H9 (cell line): Measurements from ENCODE around the gene RARB. TPM values are rescaled to one million over a fixed set of nuclear protein-coding genes. Genes with fewer than 3 reads are reported as not detected.

Source experiments
- DNase-seq: peaks from one replicate; pipeline ENCODE4 v3.0.0-alpha.2; 2017
- H2AFZ ChIP-seq: one replicate; pipeline ENCODE4 v1.6.1; 2013; ENCODE audit warnings: mild to moderate bottlenecking, low read length, control low read depth, moderate library complexity
- H2AK5ac ChIP-seq: 2 replicates; pipeline ENCODE4 v1.6.1; 2013; ENCODE audit warnings: low read length, control low read depth, mixed read lengths; ENCODE audit not compliant: insufficient read length
- H2BK120ac ChIP-seq: one replicate; pipeline ENCODE4 v1.6.1; 2013; ENCODE audit warnings: low read depth, mild to moderate bottlenecking, low read length, control low read depth, inconsistent platforms; ENCODE audit not compliant: poor library complexity, severe bottlenecking
- H2BK12ac ChIP-seq: 2 replicates; pipeline ENCODE4 v1.6.1; 2013; ENCODE audit warnings: low read length, control low read depth, mixed read lengths, low read depth; ENCODE audit not compliant: insufficient read length
- H2BK15ac ChIP-seq: 2 replicates; pipeline ENCODE4 v1.6.1; 2013; ENCODE audit warnings: low read depth, low read length, control low read depth
- H2BK20ac ChIP-seq: one replicate; pipeline ENCODE4 v1.6.1; 2013; ENCODE audit warnings: low read depth, mild to moderate bottlenecking, low read length, control low read depth, inconsistent platforms; ENCODE audit not compliant: poor library complexity, severe bottlenecking
- H2BK5ac ChIP-seq: 2 replicates; pipeline ENCODE4 v1.6.1; 2013; ENCODE audit warnings: low read length, control low read depth, mixed read lengths; ENCODE audit not compliant: insufficient read length
- H3K14ac ChIP-seq: 2 replicates; pipeline ENCODE4 v1.6.1; 2013; ENCODE audit warnings: low read length, control low read depth; ENCODE audit not compliant: insufficient read depth
- H3K18ac ChIP-seq: 2 replicates; pipeline ENCODE4 v1.6.1; 2013; ENCODE audit warnings: low read depth, mild to moderate bottlenecking, mixed read lengths, low read length, control low read depth; ENCODE audit not compliant: insufficient read length
- H3K23ac ChIP-seq: 2 replicates; pipeline ENCODE4 v1.6.1; 2013; ENCODE audit warnings: low read length, control low read depth, mixed read lengths, low read depth; ENCODE audit not compliant: insufficient read length
- H3K23me2 ChIP-seq: 2 replicates; pipeline ENCODE4 v1.6.1; 2013; ENCODE audit warnings: low read depth, mild to moderate bottlenecking, mixed read lengths, low read length, control low read depth; ENCODE audit not compliant: insufficient read length, poor library complexity, severe bottlenecking
- H3K27ac ChIP-seq: 2 replicates; pipeline ENCODE4 v1.5.1; 2013; ENCODE audit warnings: low read length, control low read depth, mixed read lengths, low read depth; ENCODE audit not compliant: insufficient read length
- H3K27me3 ChIP-seq: 2 replicates; pipeline ENCODE4 v1.6.1; 2013; ENCODE audit warnings: low read length, control low read depth, inconsistent platforms; ENCODE audit not compliant: insufficient read depth
- H3K4ac ChIP-seq: 2 replicates; pipeline ENCODE4 v1.6.1; 2013; ENCODE audit warnings: low read depth, mild to moderate bottlenecking, control low read depth, inconsistent platforms, low read length, moderate library complexity
- H3K4me1 ChIP-seq: 2 replicates; pipeline ENCODE4 v1.6.1; 2013; ENCODE audit warnings: low read length, control low read depth, inconsistent platforms; ENCODE audit not compliant: insufficient read depth
- H3K4me2 ChIP-seq: 2 replicates; pipeline ENCODE4 v1.6.1; 2013; ENCODE audit warnings: low read length, control low read depth, mixed read lengths; ENCODE audit not compliant: insufficient read length, insufficient read depth
- H3K56ac ChIP-seq: 2 replicates; pipeline ENCODE4 v1.6.1; 2013; ENCODE audit warnings: low read depth, mild to moderate bottlenecking, mixed read lengths, low read length, control low read depth; ENCODE audit not compliant: insufficient read length
- H3K79me1 ChIP-seq: 2 replicates; pipeline ENCODE4 v1.6.1; 2013; ENCODE audit warnings: low read depth, mild to moderate bottlenecking, moderate library complexity, low read length, control low read depth, inconsistent platforms; ENCODE audit not compliant: insufficient read depth, poor library complexity, severe bottlenecking
- H3K79me2 ChIP-seq: 2 replicates; pipeline ENCODE4 v1.6.1; 2013; ENCODE audit warnings: low read length, control low read depth, inconsistent platforms; ENCODE audit not compliant: insufficient read depth
- H3K9ac ChIP-seq: 2 replicates; pipeline ENCODE4 v1.6.1; 2013; ENCODE audit warnings: low read length, control low read depth, mixed read lengths; ENCODE audit not compliant: insufficient read length; ENCODE audit errors: extremely low read depth
- H3K9me3 ChIP-seq: one replicate; pipeline ENCODE4 v1.6.1; 2013; ENCODE audit warnings: low read depth, low read length, inconsistent platforms; ENCODE audit not compliant: control insufficient read depth
- H3T11ph ChIP-seq: one replicate; pipeline ENCODE4 v1.6.1; 2013; ENCODE audit warnings: mild to moderate bottlenecking, low read length, control low read depth, inconsistent platforms
- H4K20me1 ChIP-seq: one replicate; pipeline ENCODE4 v1.6.1; 2013; ENCODE audit not compliant: control insufficient read depth, insufficient read length, insufficient read depth
- H4K5ac ChIP-seq: 2 replicates; pipeline ENCODE4 v1.6.1; 2013; ENCODE audit warnings: low read depth, mild to moderate bottlenecking, mixed read lengths, low read length, control low read depth; ENCODE audit not compliant: insufficient read length
- H4K8ac ChIP-seq: replicated peaks from 2 replicates; pipeline ENCODE4 v1.6.1; 2013; ENCODE audit warnings: low read length, control low read depth, mixed read lengths, low read depth; ENCODE audit not compliant: insufficient read length
- H4K91ac ChIP-seq: 2 replicates; pipeline ENCODE4 v1.6.1; 2013; ENCODE audit warnings: low read depth, mild to moderate bottlenecking, moderate library complexity, mixed read lengths, low read length, control low read depth; ENCODE audit not compliant: insufficient read length
- H3K27ac Mint-ChIP-seq, 3 experiments: 2 replicates in 2 of 3; 3 replicates in 1 of 3; pipeline ENCODE4 v1.8.0; 2020 to 2021; ENCODE audit warnings: mixed read lengths in 3 of 3, mild to moderate bottlenecking in 1 of 3, moderate library complexity in 1 of 3
- H3K27me3 Mint-ChIP-seq: 2 replicates; pipeline ENCODE4 v1.8.0; 2021; ENCODE audit warnings: low read depth, mild to moderate bottlenecking, moderate library complexity, mixed read lengths
- H3K36me3 Mint-ChIP-seq, 3 experiments: 2 replicates in 2 of 3; 3 replicates in 1 of 3; pipeline ENCODE4 v1.8.0; 2020 to 2021; ENCODE audit warnings: low read depth in 3 of 3, mixed read lengths in 3 of 3; ENCODE audit not compliant: insufficient read depth in 1 of 3
- H3K4me1 Mint-ChIP-seq, 2 experiments: 2 replicates each; pipeline ENCODE4 v1.8.0; 2020; ENCODE audit warnings: mixed read lengths in 2 of 2
- H3K4me3 Mint-ChIP-seq, 2 experiments: 2 replicates in 1 of 2; 3 replicates in 1 of 2; pipeline ENCODE4 v1.8.0; 2020 to 2021; ENCODE audit warnings: mild to moderate bottlenecking in 2 of 2, mixed read lengths in 2 of 2, moderate library complexity in 1 of 2
- H3K9me3 Mint-ChIP-seq, 2 experiments: 2 replicates in 1 of 2; 3 replicates in 1 of 2; pipeline ENCODE4 v1.8.0; 2020; ENCODE audit warnings: mild to moderate bottlenecking in 2 of 2, mixed read lengths in 2 of 2, moderate library complexity in 1 of 2
- WGBS: extraction: QIAGEN DNeasy Blood & Tissue Kit; methylation state at CpG from one replicate; pipeline ENCODE4 v1.1.7; 2013; ENCODE audit warnings: missing lambda C conversion rate, low lambda C conversion rate, mixed read lengths; ENCODE audit not compliant: insufficient read length; ENCODE audit errors: extremely low coverage; 5-methylcytosine and 5-hydroxymethylcytosine counted together
- total RNA-seq: library from RNA; stranded (reverse); gene quantifications from 2 replicates; pipeline ENCODE4 v1.2.1, GENCODE V29; 2021
- TF ChIP-seq, protein P1 (sequence below): fragments of 200-600 bp; sonication (generic); conservative IDR thresholded peaks from 3 replicates; pipeline ENCODE4 v1.8.0; 2021; ENCODE audit warnings: antibody characterized with exemption, mild to moderate bottlenecking

RARB gene
- total RNA-seq, 1 experiment from 2014 or later = 0.22 TPM

DNA sequence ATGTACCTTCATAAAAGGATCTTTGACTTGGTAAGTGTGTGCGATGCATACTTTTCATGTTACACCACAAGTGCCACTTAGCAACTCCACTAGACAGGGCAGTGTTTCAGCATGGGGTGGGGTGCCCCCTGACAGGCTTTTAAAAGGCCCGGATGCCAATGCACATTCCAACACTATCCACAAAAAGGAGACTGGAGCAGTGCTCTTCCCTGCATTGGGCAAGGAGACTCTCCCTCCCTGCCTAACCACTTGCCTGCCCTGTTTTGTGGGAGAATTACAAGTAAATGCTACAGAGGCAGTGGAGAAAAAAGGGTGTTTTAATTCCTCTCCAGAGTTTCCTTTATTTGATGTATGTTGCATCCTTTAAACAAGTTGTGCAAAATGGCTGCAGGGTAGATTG, 1.7 kb upstream of the RARB start:
- Histone ChIP-seq H3K79me2 (no peaks in the 10 kb centered on the region; the same call in 1 of the 2 replicates), H2BK15ac (no peak overlapping the region), H3K9me3 (no peaks in the 10 kb centered on the region), H3K4me2 (no peak overlapping the region), H3K4me1 (peaks cover 10% of the 10 kb centered on the region; the same call in 1 of the 2 replicates), H4K91ac (no peak overlapping the region), H4K5ac (no peak overlapping the region), H2BK5ac (no peak overlapping the region), H3K79me1 (no peaks in the 10 kb centered on the region), H2AFZ (no peak overlapping the region), H3K18ac (no peak overlapping the region), H3K14ac (no peak overlapping the region), H2AK5ac (no peak overlapping the region), H3K27me3 (no peaks in the 10 kb centered on the region; the same call in 1 of the 2 replicates), H3K23ac (no peak overlapping the region), H2BK120ac (no peak overlapping the region), H3K23me2 (peaks cover 12% of the 10 kb centered on the region), H3K27ac (no peak overlapping the region), H3K56ac (no peak overlapping the region), H4K8ac (no peak overlapping the region), H3K4ac (no peak overlapping the region), H3T11ph (no peak overlapping the region), H4K20me1 (no peaks in the 10 kb centered on the region), H3K9ac (no peak overlapping the region), H2BK12ac (no peak overlapping the region), H2BK20ac (no peak overlapping the region)
- Mint-ChIP-seq H3K9me3 (no peaks in the 10 kb centered on the region; a peak in 1 of 5 replicates), H3K27ac (no peak overlapping the region), H3K4me3 (peak overlapping the region in 1 of 2 experiments; percentile 78; a peak in 2 of 5 replicates), H3K4me1 (peaks cover 63 to 68% of the 10 kb centered on the region in 2 experiments), H3K27me3 (peaks cover 25% of the 10 kb centered on the region), H3K36me3 (no peaks in the 10 kb centered on the region)
- no peak for DNase-seq
- no CpG with 5 or more reads among the region's 2 CpGs for WGBS
- TF ChIP-seq, protein P1, sequence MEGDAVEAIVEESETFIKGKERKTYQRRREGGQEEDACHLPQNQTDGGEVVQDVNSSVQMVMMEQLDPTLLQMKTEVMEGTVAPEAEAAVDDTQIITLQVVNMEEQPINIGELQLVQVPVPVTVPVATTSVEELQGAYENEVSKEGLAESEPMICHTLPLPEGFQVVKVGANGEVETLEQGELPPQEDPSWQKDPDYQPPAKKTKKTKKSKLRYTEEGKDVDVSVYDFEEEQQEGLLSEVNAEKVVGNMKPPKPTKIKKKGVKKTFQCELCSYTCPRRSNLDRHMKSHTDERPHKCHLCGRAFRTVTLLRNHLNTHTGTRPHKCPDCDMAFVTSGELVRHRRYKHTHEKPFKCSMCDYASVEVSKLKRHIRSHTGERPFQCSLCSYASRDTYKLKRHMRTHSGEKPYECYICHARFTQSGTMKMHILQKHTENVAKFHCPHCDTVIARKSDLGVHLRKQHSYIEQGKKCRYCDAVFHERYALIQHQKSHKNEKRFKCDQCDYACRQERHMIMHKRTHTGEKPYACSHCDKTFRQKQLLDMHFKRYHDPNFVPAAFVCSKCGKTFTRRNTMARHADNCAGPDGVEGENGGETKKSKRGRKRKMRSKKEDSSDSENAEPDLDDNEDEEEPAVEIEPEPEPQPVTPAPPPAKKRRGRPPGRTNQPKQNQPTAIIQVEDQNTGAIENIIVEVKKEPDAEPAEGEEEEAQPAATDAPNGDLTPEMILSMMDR = no peak
